Keratinocyte (primary cell): ENCODE measurements around the gene MIOX.

ENCODE experiments used
- EZH2 ChIP-seq: IDR thresholded peaks from one replicate; pipeline ENCODE4 v1.6.1; 2012; ENCODE audit warnings: inconsistent platforms, mild to moderate bottlenecking, low read length, moderate library complexity
- TF ChIP-seq, protein P1 (sequence below), 3 experiments: IDR thresholded peaks in 1 of 3; conservative IDR thresholded peaks in 1 of 3; optimal IDR thresholded peaks in 1 of 3; 2 replicates in 2 of 3; 3 replicates in 1 of 3; pipeline versions ENCODE3 to v1.5.1; 2011; ENCODE audit warnings: low read length in 3 of 3, mild to moderate bottlenecking in 3 of 3, moderate library complexity in 2 of 3, control low read depth in 1 of 3, inconsistent platforms in 1 of 3; ENCODE audit not compliant: insufficient read depth in 2 of 3; ENCODE audit errors: extremely low read depth in 1 of 3

DNA sequence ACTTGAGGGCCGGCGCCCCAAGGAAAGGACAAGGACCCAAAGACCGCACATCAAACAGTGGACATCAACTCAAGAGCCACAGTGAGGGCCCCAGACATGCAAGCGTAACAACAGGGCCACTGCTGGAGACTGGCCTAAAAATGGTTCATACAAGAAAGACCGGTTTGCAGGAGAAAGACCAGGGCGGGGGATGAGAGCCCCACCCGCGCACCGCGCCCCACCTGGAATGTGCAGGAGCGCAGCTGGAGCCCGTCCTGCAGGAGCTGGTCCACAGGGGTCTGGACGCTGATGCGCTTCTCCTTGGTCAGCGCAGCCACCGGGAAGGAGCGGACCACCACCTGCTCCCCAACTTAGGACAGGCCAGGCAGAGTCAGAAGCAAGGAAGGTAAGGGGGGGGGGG lies 25.7 kb upstream of the MIOX start:
- TF ChIP-seq, protein P1, sequence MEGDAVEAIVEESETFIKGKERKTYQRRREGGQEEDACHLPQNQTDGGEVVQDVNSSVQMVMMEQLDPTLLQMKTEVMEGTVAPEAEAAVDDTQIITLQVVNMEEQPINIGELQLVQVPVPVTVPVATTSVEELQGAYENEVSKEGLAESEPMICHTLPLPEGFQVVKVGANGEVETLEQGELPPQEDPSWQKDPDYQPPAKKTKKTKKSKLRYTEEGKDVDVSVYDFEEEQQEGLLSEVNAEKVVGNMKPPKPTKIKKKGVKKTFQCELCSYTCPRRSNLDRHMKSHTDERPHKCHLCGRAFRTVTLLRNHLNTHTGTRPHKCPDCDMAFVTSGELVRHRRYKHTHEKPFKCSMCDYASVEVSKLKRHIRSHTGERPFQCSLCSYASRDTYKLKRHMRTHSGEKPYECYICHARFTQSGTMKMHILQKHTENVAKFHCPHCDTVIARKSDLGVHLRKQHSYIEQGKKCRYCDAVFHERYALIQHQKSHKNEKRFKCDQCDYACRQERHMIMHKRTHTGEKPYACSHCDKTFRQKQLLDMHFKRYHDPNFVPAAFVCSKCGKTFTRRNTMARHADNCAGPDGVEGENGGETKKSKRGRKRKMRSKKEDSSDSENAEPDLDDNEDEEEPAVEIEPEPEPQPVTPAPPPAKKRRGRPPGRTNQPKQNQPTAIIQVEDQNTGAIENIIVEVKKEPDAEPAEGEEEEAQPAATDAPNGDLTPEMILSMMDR (optimal IDR thresholded peaks at IDR 0.05 in 1 of 3, IDR thresholded peaks at IDR 0.05 in 1 of 3, conservative IDR thresholded peaks at IDR 0.05 in 1 of 3; ENCODE audit: extremely low read depth in 1 of 3, insufficient read depth in 2 of 3, low read length in 3 of 3), result no peak
- no peak for TF ChIP-seq EZH2
